CD4-positive, alpha-beta T cell (primary cell): ENCODE results near the gene PRDM12. TPM values are rescaled to one million over a fixed set of nuclear protein-coding genes. Genes with fewer than 3 reads are reported as not detected.

Experiments used
- ATAC-seq: fragments of 200-7000 bp; cut with Tn5 transposase; one replicate; pipeline ENCODE4 v1.10.0; 2022; ENCODE audit warnings: mild to moderate bottlenecking; ENCODE audit not compliant: poor library complexity
- CTCF ChIA-PET: fragments of 350-600 bp; sonication (Branson Sonifier 250); formaldehyde crosslinking; loops from one replicate; lab custom pipeline; 2021; ENCODE audit warnings: antibody characterized with exemption, inconsistent platforms; lab: Charles Lee
- POLR2A ChIA-PET: fragments of 350-600 bp; sonication (Branson Sonifier 250); formaldehyde crosslinking; loops from one replicate; lab custom pipeline; 2021; ENCODE audit warnings: antibody characterized with exemption, inconsistent platforms; lab: Charles Lee
- DNase-seq, 14 experiments: peaks; one replicate each; pipeline ENCODE4 v3.0.0-alpha.2; 2013 to 2020; ENCODE audit warnings: mixed read lengths in 2 of 14
- H3K27ac ChIP-seq, 2 donors: one replicate each; pipeline versions ENCODE4 v1.5.1 to v1.7.0; 2013; ENCODE audit warnings: low read length in 2 of 2, low read depth in 1 of 2, mild to moderate bottlenecking in 1 of 2
- H3K27me3 ChIP-seq, 2 experiments: 1 replicate in 1 of 2; 2 replicates in 1 of 2; pipeline versions ENCODE4 v1.6.1 to v1.7.0; 2013; ENCODE audit warnings: low read length in 2 of 2, control low read depth in 1 of 2, mild to moderate bottlenecking in 1 of 2, moderate library complexity in 1 of 2; ENCODE audit not compliant: insufficient read depth in 2 of 2, control insufficient read depth in 1 of 2
- H3K36me3 ChIP-seq: one replicate; pipeline ENCODE4 v1.6.1; 2013; ENCODE audit warnings: low read length, control low read depth; ENCODE audit not compliant: insufficient read depth
- H3K4me1 ChIP-seq: one replicate; pipeline ENCODE4 v1.6.1; 2013; ENCODE audit warnings: low read length, control low read depth; ENCODE audit not compliant: insufficient read depth
- H3K4me3 ChIP-seq: one replicate; pipeline ENCODE4 v1.5.1; 2013; ENCODE audit warnings: mild to moderate bottlenecking, low read length, moderate library complexity
- H3K9me3 ChIP-seq, 2 experiments: 1 replicate in 1 of 2; 2 replicates in 1 of 2; pipeline versions ENCODE4 v1.6.1 to v1.7.0; 2013; ENCODE audit warnings: low read length in 2 of 2, mild to moderate bottlenecking in 2 of 2, control low read depth in 1 of 2, moderate library complexity in 1 of 2; ENCODE audit not compliant: control insufficient read depth in 1 of 2, insufficient read depth in 1 of 2
- H3K27ac Mint-ChIP-seq: one replicate; pipeline ENCODE4 v1.8.0; 2020; ENCODE audit warnings: mixed read lengths
- H3K27me3 Mint-ChIP-seq: one replicate; pipeline ENCODE4 v1.8.0; 2021; ENCODE audit warnings: mixed read lengths
- H3K36me3 Mint-ChIP-seq: one replicate; pipeline ENCODE4 v1.8.0; 2021; ENCODE audit warnings: low read depth, mixed read lengths
- H3K4me1 Mint-ChIP-seq: one replicate; pipeline ENCODE4 v1.8.0; 2021; ENCODE audit warnings: low read depth, mixed read lengths
- H3K4me3 Mint-ChIP-seq: one replicate; pipeline ENCODE4 v1.8.0; 2020; ENCODE audit warnings: mild to moderate bottlenecking, mixed read lengths
- H3K9me3 Mint-ChIP-seq: one replicate; pipeline ENCODE4 v1.8.0; 2020; ENCODE audit warnings: mixed read lengths
- CTCF ChIP-seq: fragments of 200-600 bp; IDR thresholded peaks from one replicate; pipeline ENCODE4 v1.8.0; 2022; ENCODE audit warnings: antibody characterized with exemption, mild to moderate bottlenecking
- intact Hi-C, 2 experiments: fragments of 100-400 bp; cut with DNase I in 1 of 2; cut with micrococcal nuclease in 1 of 2; formaldehyde crosslinking; loops; one replicate each; pipeline versions ENCODE4 v1.15.1 to v1.9.0; 2023 to 2025; cut with DNase I, micrococcal nuclease
- total RNA-seq, 174 experiments: library from RNA in 2 of 174; stranded (reverse) in 2 of 174; gene quantifications; one replicate each; pipeline ENCODE4 v1.2.3 and lab custom pipeline; 2021 to 2026

Gene PRDM12
- total RNA-seq, 2 experiments from 2014 or later: 0.14 TPM; not detected in 1

DNA sequence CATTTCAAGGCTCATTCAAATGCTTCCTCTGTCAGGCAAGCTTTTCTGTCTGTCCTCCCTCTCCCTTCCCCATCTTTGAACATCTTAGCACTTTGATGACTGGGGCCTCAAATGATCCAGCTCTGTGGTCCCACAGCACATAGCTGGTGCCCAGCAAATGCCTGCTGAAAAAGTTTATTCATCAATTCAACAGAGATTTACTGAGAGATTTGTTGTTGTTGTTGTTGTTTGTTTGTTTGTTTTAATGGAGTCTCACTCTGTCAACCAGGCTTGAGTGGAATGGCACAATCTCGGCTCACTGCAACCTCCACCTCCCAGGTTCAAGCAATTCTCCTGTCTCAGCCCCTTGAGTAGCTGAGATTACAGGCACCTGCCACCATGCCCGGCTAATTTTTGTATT lies 23.2 kb downstream of the PRDM12 start:
- Mint-ChIP-seq H3K27ac (no peak overlapping the region), H3K27me3 (peaks cover 5% of the 10 kb centered on the region), H3K4me3 (no peak overlapping the region), H3K4me1 (peaks cover 12% of the 10 kb centered on the region), H3K9me3 (no peaks in the 10 kb centered on the region), H3K36me3 (peaks cover under 1% of the 10 kb centered on the region)
- Histone ChIP-seq H3K27me3 (no peaks in the 10 kb centered on the region), H3K4me1 (peaks cover 14% of the 10 kb centered on the region), H3K9me3 (peaks cover 8% of the 10 kb centered on the region in 2 experiments), H3K36me3 (no peaks in the 10 kb centered on the region), H3K4me3 (no peak overlapping the region), H3K27ac (no peak overlapping the region)
- POLR2A ChIA-PET: no interaction called here
- DNase-seq (no peak), ATAC-seq (no peak)
- TF ChIP-seq CTCF: no peak
- CTCF ChIA-PET: no interaction called here
- intact Hi-C loops: no loop called here

DNA sequence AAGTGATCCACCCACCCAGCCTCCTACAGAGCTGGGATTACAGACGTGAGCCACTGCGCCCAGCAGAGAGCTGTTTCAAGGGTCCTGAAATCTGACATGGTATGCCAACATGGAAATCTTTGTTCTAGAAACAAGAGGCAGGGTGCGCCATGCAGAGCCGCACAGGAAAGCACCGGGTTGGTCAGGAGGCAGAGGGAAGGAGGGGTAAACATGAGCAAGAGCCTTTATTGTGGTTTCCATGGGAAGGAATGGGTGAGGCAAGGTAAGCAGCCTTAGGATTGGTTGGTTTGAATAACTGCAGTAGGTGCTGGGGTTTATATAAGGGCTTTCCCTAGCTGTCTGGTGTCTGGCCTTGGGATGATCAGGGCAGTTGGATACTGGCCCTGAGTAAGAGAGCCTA lies 23.7 kb downstream of the PRDM12 start:
- peak; percentile 50 for ATAC-seq
- H3K27ac Mint-ChIP-seq: no peak overlapping the region

DNA sequence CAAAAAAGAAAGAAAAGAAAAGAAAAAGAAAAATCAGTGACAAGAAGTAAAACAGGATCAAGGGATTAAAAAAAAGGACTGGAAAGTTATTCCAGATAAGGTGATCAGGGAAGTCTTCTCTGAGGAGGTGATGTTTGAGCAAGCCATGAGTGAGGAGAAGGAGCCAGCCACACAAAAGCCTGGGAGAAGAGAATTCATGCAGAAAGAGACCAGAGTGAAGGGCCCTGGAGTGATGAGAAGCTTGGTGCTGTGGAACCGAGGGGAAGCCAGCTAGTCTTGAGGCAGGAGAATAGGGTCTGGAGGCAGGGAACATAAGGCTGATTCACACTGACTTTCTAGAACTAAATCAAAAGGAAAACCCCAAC lies 25.2 kb downstream of the PRDM12 start:
- Histone ChIP-seq H3K9me3 (peaks cover 8% of the 10 kb centered on the region in 2 experiments), H3K27ac (no peak overlapping the region), H3K36me3 (no peaks in the 10 kb centered on the region), H3K4me3 (no peak overlapping the region), H3K27me3 (no peaks in the 10 kb centered on the region), H3K4me1 (peaks cover 29% of the 10 kb centered on the region)
- CTCF ChIA-PET: interaction anchor here (1.3 kb wide), 1 partner anchor 11 kb away, joined by 3 read pairs; no protein-coding TSS in a partner anchor
- H3K4me3 Mint-ChIP-seq: no peak overlapping the region
- no peak for TF ChIP-seq CTCF
- POLR2A ChIA-PET: no interaction called here
- H3K36me3 Mint-ChIP-seq: peaks cover 5% of the 10 kb centered on the region
- H3K27ac Mint-ChIP-seq: no peak overlapping the region
- DNase-seq: no peak
- H3K4me1 Mint-ChIP-seq: peaks cover 27% of the 10 kb centered on the region
- H3K27me3 Mint-ChIP-seq: peaks cover 4% of the 10 kb centered on the region
- intact Hi-C loops: no loop called here
- H3K9me3 Mint-ChIP-seq: no peaks in the 10 kb centered on the region
- no peak for ATAC-seq

More for the DNA sequence above, 23.7 kb downstream of the PRDM12 start:
- intact Hi-C loops: no loop called here
- peaks cover 18% of the 10 kb centered on the region for H3K4me1 ChIP-seq
- H3K4me3 ChIP-seq: no peak overlapping the region
- Mint-ChIP-seq H3K9me3 (no peaks in the 10 kb centered on the region), H3K4me3 (peak overlapping the region; percentile 44), H3K27me3 (peaks cover 4% of the 10 kb centered on the region), H3K36me3 (no peaks in the 10 kb centered on the region), H3K4me1 (peaks cover 15% of the 10 kb centered on the region)
- DNase-seq: peak in 4 of 14 experiments; percentile 20 to 55 (median 44)
- no peak overlapping the region for H3K27ac ChIP-seq
- TF ChIP-seq CTCF: no peak
- peaks cover 8% of the 10 kb centered on the region in 2 experiments for H3K9me3 ChIP-seq
- no peaks in the 10 kb centered on the region for H3K36me3 ChIP-seq
- ChIA-PET POLR2A (no interaction called here), CTCF (no interaction called here)
- H3K27me3 ChIP-seq: no peaks in the 10 kb centered on the region
